GM10266 (cell line): ENCODE data around the gene ARHGAP29.

Experiments used
- DNase-seq: peaks from one replicate; pipeline ENCODE4 v3.0.0; 2012; ENCODE audit errors: extremely low spot score
- CTCF ChIP-seq: IDR thresholded peaks from 2 replicates; pipeline ENCODE4 v1.5.1; 2012; ENCODE audit warnings: mild to moderate bottlenecking, low read depth; ENCODE audit not compliant: control insufficient read depth, insufficient read depth; ENCODE audit errors: missing control alignments

Gene ARHGAP29

GRCh38 chr1:94253456-94254017, 16.2 kb upstream of the ARHGAP29 start:
- no peak for DNase-seq
- TF ChIP-seq CTCF, result no peak

GRCh38 chr1:94250341-94250740, 13.0 kb upstream of the ARHGAP29 start:
- no peak for DNase-seq
- no peak for TF ChIP-seq CTCF

- DNase-seq, result no peak
Observed at GRCh38 chr1:94248956-94249688, 11.7 kb upstream of the ARHGAP29 start.

GRCh38 chr1:94247138-94248094, 10.0 kb upstream of the ARHGAP29 start:
- no peak for TF ChIP-seq CTCF
- peak; percentile 71 for DNase-seq

More at GRCh38 chr1:94248956-94249688, 11.7 kb upstream of the ARHGAP29 start:
- TF ChIP-seq CTCF, result no peak

GRCh38 chr1:94246692-94247137, 9.3 kb upstream of the ARHGAP29 start:
- DNase-seq, result no peak
- TF ChIP-seq CTCF, result no peak

GRCh38 chr1:94245747-94246438, 8.5 kb upstream of the ARHGAP29 start:
- DNase-seq, result no peak
- TF ChIP-seq CTCF, result no peak
